Measurements from ENCODE around the gene MDM2.

The MDM2 gene

DNA sequence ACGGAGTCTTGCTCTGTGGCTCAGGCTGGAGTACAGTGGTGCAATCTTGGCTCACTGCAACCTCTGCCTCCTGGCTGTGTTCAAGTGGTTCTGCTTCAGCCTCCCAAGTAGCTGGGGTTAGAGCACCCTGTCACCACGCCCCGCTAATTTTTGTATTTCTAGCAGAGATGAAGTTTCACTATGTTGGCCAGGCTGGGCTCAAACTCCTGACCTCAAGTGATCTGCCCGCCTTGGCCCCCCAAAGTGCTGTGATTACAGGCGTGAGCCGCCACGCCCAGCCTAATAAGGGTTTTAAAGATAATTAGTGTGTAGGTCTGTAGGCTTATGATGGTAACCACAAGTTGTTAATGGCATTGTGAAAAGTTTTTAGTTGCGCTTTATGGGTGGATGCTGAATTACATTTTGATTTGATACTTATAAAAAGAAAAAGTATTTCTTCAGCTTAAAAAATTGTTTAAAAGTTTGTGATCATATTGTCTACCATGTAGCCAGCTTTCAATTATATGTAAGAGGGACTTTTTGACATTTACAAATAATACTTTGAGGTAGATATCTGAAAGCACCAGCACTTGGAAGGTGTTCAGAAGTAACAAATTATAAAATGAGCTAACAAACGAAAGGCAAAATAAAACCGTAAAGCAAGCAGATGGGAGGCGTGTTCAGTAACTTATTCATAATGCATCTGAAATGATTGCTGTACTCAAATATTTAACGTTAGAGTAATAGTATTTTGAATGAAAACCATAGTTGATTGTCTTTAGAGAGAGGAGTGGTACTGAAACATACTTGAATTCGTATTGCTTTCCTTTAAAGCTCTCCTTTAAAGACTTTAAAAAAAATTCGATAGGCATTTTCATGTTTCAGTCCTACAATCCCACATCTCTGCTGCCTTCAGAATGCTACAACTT lies 37.1 kb downstream of the MDM2 start:
- in situ Hi-C loops (cut with MboI; ENCODE audit: low sequenced_read_pairs) = no loop called here

DNA sequence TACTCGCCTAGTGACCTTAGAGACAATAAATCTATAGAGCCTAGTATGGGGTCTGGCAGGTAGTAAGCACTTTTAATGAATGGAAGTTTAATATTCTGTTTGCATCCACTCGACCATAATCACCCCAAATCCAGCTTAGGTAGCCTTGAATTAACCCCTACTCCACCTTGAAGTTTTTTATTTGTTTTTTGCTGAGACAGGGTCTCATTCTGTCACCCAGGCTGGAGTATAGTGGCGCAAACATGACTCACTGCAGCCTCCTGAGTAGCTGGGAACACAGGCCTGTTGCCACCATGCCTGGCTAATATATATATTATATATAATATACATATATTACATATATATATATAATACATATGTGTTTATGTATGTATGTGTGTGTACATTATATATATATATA lies 38.8 kb downstream of the MDM2 start:
- in situ Hi-C loops (cut with MboI; ENCODE audit: low sequenced_read_pairs) = no loop called here

DNA sequence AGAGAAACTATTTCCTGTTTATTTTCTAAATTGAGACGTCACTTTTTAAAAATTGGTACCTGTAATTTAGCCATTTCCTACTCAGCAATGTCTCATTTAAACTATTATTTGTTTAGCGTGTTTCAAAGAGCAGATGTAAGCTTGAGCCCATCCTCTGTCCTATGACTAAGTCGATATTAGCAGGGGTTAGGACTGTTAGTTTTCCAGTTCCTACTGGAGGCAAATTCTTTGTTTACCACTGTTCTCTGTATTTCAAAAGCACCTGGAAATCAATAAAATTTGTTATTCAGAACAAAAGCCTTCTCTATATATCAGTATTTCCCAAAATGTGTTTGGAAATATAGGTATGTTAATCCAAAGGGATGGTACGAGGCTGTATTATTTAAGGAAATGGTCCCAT lies 42.4 kb downstream of the MDM2 start:
- in situ Hi-C loops (cut with MboI; ENCODE audit: low sequenced_read_pairs) = loop anchor here (25.0 kb wide), 1 partner anchor 212 kb away; no protein-coding TSS in a partner anchor

DNA sequence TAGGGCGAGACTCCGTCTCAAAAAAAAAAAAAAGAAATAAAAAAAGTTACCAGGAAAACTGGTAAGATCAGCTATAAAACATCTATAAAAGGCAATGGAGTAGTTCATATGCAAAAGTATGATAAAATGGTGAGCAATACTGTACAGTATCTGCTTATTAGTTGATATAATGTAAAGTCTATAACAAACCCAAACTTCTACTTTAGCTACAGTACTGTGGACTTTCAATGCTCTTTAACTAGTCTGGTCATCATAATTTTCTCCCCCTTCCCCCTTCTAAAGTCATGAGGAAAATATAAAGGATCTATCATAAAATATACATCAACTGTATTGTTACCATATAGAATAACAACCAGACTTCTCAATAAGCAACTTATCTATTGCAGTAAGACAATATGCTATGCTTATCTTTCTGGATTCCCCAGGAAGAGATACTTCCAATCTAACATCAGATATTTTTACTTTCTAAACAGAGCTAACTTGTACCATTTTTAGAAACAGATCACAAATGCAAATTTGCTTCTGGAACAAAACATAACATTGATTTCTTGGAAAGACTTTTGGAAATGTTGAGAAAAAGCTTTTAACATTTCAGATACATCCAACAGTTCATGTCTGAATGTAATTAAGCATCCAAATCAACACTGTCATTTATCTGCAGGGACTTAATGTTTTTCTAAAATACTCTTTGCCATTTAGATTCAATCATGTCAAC lies 43.8 kb downstream of the MDM2 start:
- in situ Hi-C loops (cut with MboI; ENCODE audit: low sequenced_read_pairs) = loop anchor here (25.0 kb wide), 1 partner anchor 211 kb away; no protein-coding TSS in a partner anchor

DNA sequence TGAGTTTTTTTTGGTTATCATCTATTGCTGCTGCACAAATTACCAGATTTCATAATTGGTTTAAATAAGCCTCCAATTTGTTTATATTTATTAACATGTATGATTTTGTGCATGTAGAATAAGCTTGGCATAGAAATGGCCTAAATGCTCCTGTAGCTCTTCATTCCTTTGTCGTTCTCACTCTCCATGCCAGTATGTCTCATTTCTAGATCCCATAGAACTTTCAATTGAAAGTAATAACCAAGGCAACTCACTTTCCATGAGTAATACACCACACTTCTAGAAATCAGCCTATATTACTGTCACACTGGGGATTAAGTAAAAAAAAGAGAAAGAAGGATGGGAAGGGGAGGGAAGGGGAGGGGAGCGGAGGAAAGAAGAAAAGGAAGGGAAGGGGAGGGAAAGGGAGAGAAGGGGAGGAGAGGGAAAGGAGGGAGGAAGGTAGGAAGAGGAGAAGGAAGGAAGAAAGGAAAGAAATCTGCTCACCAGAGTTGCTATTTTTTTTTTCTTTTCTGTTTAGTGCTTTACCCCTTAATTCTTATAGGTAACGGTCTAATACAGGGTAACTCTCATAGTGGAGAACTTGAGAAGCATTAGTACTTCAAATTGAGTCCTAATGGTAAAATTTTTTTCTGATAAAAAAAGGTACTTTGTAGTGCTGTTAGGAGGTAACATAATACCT lies 45.6 kb downstream of the MDM2 start:
- in situ Hi-C loops (cut with MboI; ENCODE audit: low sequenced_read_pairs) = loop anchor here (25.0 kb wide), 1 partner anchor 209 kb away; no protein-coding TSS in a partner anchor

DNA sequence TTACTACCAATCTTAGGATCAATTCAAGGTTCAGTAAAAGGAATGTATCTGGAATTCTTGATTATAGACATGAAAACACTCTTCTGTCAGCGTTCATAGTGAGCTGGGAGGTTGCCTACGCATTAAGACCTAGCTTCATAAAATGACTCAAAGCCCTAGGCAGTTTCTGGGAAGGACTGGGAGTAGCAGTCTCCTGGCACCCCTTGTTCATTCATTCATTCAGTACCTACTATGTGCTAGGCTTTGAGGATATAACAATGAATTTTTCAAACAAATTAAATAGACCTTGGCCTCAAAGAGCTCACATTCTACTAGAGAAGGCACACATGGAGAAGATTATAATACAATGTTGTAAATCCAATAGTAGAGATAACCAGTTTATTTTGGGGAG lies 46.1 kb downstream of the MDM2 start:
- in situ Hi-C loops (cut with MboI; ENCODE audit: low sequenced_read_pairs) = loop anchor here (25.0 kb wide), 1 partner anchor 208 kb away; no protein-coding TSS in a partner anchor

DNA sequence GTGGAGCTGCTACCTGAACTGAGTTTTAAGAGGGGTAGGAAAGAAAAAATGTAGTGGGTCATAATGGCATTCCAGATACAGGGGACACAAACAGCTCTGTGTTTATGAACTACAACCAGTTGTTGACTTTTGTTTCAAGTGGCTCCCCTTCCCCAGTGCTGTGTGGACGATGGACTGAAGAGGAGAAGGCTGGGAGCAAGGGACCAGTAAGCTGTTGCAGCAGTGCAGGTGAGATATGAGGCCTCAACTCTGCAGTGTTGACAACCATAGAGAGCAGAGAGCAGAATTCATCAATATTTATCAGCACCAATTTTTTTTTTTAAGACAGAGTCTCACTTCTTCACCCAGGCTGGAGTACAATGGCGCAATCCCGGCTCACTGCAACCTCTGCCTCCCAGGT lies 46.6 kb downstream of the MDM2 start:
- in situ Hi-C loops (cut with MboI; ENCODE audit: low sequenced_read_pairs) = loop anchor here (25.0 kb wide), 1 partner anchor 208 kb away; no protein-coding TSS in a partner anchor

DNA sequence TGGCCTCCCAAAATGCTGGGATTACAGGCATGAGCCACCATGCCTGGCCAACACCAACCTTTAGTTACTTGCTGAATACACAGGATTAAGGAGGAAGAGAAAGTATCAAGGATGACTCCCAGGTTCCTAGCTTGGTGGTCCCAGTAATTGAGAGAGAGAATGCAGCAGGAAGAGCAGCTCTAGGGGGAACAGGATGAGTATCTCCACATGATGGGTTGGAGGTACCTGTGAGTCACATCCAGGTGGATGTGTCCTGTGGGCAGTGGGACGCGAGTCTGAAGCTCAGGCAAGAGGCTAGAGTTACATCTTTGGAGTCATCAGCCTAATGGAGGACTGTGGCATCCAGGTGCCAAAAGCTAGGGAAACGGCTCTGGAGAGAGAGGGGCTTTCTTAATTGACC lies 47.1 kb downstream of the MDM2 start:
- in situ Hi-C loops (cut with MboI; ENCODE audit: low sequenced_read_pairs) = loop anchor here (25.0 kb wide), 1 partner anchor 207 kb away; no protein-coding TSS in a partner anchor

DNA sequence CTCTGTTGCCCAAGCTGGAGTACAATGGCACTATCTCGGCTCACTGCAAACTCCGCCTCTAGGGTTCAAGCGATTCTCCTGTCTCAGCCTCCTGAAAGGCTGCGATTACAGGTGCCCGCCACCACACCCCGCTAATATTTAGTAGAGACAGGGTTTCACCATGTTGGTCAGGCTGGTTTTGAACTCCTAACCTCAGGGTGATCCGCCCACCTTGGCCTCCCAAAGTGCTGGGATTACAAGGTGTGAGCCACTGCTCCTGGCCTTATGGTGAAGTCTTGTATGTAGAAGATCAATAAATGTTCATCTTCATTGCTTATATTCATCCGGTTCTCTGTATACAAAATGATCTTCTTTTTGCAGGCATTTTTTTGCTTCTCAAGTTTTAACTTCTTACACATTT lies 47.8 kb downstream of the MDM2 start:
- in situ Hi-C loops (cut with MboI; ENCODE audit: low sequenced_read_pairs) = loop anchor here (25.0 kb wide), 1 partner anchor 207 kb away; no protein-coding TSS in a partner anchor

DNA sequence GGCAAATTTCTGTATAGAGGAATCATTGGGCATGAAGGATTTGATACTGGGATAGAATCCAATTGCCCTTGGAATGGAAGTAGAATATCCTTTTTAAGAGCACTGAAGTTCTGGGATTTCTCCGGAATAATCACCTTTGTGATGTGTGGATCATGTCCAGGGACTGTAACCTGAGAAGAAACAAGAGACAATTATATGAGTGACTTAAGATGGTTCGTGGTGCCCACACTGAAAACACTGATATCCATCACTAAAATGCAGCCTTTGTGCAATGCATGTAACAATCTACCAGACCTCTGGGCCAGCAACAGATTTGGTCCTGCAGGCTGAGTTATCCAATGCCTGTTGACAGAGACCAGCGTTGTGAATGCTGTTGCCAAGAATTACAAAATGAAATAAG lies 48.5 kb downstream of the MDM2 start:
- in situ Hi-C loops (cut with MboI; ENCODE audit: low sequenced_read_pairs) = loop anchor here (25.0 kb wide), 1 partner anchor 206 kb away; no protein-coding TSS in a partner anchor

DNA sequence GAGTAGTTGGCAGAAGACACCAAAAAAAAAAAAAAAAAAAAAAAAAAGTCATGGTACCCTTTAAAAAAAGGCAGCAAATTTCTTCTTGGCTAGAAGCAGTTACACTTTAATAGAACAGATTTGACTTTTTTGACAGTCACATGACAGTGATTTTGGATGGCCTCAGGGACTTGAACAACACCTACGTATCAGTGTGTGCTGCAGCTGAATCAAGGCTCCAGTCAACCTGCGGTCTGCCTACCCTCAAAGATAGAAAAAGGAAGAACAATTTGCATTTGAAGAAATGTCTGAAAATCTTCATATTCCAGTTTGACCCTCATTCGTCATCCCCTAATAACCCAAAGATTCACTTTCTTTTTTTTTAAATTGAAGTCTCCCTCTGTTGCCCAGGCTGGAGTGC lies 53.9 kb downstream of the MDM2 start:
- in situ Hi-C loops (cut with MboI; ENCODE audit: low sequenced_read_pairs) = loop anchor here (25.0 kb wide), 1 partner anchor 200 kb away; no protein-coding TSS in a partner anchor

DNA sequence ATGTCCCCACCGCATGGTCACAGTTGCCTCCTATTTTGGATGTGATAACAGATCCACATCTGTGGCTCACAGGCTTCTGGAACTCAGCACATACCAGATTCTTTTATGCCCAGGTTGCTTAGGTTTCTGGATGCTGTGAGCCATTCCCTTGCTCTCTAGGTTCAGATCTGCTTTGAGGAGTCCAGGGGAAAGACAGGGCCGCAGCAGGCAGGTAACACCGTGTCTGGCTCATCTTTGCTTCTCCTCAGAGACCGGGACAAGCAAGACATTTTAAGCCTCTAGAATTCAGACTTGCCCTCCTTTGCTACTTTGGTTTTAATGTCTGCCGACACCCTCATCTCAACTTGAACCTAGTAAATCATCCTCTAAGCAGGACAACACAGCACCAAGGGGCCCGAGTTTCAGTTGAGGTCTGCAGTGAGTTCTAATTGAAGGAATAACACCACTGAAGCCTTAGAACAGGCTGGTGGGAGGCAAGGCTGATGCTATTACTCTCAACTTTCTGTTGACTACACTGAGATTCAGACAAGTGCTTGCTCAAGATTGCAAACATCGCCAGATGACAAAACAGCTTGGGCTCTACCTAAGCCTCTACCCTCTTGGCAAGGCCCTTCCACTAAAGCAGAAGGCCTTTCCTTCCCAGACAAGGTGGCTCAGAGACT lies 55.3 kb downstream of the MDM2 start:
- in situ Hi-C loops (cut with MboI; ENCODE audit: low sequenced_read_pairs) = loop anchor here (25.0 kb wide), 1 partner anchor 199 kb away; no protein-coding TSS in a partner anchor

DNA sequence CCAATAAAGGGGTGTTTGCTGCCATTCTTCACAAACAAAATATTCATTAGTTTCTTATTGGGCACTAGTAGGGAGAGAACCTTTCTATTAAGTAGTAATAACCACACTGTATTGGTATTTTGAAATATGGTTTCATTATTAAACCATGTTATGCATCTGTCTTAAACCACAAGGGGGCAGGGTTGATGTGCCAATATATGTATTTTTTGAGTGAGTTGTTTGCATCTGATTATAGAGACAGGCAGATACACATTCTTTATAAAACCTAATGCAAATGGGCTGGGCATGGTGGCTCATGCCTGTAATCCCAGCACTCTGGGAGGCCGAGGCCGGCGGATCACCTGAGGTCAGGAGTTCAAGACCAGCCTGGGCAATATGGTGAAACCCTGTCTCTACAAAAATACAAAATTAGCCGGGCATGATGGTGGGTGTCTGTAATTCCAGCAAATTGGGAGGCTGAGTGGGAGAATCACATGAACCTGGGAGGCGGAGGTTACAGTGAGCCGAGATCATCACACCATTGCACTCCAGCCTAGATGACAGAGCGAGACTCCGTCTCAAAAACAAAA lies 56.0 kb downstream of the MDM2 start:
- in situ Hi-C loops (cut with MboI; ENCODE audit: low sequenced_read_pairs) = loop anchor here (25.0 kb wide), 1 partner anchor 198 kb away; no protein-coding TSS in a partner anchor

DNA sequence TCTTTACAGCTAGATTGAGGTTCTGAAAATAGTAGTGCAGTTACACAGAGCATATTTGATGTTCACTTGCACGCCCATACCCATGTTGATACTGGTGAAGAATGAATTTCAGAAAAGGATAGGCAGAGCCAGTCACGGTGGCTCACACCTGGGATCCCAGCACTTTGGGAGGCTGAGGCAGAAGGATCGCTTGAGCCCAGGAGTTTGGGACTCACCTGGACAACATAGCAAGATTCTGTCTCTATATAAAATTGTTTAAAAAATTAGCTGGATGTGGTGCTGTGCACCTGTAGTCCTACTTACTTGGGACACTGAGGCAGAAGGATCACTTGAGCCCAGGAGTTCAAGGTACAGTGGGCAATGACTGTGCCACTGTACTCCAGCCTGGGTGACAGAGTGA lies 56.6 kb downstream of the MDM2 start:
- in situ Hi-C loops (cut with MboI; ENCODE audit: low sequenced_read_pairs) = loop anchor here (25.0 kb wide), 1 partner anchor 198 kb away; no protein-coding TSS in a partner anchor

DNA sequence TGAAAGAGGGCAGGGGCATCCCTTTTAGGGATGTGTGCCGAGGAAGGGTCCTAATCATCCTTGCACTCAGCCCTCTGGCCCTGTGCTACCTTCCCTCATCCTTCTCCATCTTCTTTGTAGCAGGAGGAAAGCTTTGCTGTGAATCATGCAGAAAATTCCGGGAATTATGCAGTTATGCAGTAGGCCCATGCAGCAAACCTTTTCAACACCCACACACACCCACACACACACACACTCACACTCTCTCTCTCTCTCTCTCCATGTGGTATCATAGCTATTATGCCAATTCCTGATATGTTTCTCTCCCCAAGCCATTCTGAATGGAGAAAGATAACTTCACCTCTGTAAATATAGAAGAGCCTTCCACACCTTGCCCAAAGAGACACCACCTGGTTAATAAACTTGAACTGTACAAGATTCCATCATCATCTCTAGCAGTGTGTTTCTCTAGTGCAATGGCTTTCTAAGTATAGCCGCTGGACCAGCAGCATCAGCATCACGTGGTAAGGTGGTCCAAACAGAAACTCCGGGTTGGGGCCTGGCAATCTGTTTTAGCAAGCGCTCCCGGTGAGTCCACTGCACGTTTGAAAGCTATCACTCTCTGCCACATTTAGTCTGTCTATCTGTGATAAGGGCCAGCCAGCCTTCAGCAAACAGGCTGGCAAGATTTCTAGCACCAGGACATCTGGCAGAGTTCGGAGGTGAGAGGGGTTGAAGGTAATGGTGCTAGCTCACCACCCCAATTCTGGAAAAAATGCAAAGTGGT lies 57.6 kb downstream of the MDM2 start:
- in situ Hi-C loops (cut with MboI; ENCODE audit: low sequenced_read_pairs) = loop anchor here (25.0 kb wide), 1 partner anchor 197 kb away; no protein-coding TSS in a partner anchor

DNA sequence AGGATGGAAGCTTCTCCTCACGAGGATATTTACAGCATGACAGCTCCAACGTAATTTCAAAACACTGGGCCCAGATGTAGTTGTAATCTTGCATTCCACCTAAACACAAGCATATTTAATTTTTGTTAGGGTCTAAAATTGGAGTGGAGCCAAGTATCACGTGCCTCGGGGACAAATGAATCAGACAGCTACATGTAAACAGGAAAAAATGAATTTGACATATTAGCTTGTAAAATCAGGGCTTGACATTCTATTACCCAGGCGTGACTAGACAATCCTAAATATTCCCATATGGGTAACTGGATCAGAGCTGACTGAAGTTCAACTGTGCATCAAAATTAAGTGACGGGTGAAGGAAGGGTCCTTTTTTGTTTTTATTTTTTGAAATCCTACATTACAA lies 59.0 kb downstream of the MDM2 start:
- in situ Hi-C loops (cut with MboI; ENCODE audit: low sequenced_read_pairs) = loop anchor here (25.0 kb wide), 1 partner anchor 195 kb away; no protein-coding TSS in a partner anchor

DNA sequence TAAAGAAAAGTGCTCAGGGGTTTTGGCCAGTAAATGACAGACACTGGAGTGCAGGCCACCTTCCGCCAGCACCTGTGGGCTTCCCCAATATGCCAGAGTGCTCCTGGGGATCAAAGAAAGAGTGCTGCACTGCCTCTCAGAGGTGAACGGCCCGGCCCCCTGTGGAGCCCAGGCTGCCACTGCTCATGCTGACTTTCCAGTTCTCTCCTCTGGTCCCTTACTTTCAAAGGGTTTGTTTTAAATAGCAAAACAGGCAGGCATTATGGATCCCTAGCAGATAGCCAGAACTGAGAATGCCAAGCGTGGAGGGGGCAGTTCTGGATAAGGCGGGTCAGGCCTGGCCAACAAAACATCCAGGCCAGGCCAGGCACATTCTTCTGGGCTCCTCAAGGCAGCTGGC lies 59.6 kb downstream of the MDM2 start:
- in situ Hi-C loops (cut with MboI; ENCODE audit: low sequenced_read_pairs) = loop anchor here (25.0 kb wide), 1 partner anchor 195 kb away; no protein-coding TSS in a partner anchor

DNA sequence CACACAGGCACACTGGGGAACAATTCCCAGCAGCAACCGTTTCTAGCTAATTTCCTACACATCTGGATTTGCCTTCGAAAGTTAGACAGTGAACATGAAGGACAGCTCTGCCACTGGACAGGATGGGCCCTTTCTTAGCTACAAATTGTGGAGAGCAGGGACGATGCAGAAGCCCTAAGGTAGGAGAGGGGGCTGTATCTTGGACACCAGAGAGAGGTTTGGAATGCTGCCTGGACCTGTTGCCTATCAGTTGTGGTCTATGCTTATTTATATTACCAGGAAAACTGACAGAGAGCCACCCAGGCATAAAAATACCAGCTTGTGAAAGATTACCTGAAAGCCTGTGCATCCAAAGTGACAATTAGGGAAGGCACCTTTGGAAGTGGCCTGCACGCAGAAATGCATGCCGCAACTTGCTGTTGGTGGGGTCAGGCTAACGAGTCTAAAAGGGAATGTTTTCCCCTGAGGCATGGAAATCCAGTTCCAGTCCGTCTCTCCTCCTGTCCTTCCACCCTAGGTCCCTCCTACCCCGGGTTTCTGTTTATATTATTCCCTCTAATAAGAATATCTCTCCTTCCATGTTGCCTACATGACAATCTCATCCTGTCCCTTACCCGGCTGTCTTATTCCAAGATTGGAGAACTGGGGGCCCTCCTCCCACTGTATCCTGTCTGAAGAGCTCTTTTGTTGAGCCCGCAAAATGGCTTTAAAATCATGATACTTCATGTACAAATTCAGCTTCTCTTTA lies 60.2 kb downstream of the MDM2 start:
- in situ Hi-C loops (cut with MboI; ENCODE audit: low sequenced_read_pairs) = loop anchor here (25.0 kb wide), 1 partner anchor 194 kb away; no protein-coding TSS in a partner anchor
